Stomach (tissue), 9 donors: ENCODE measurements around the gene MACROD1. TPM values are rescaled to one million over a fixed set of nuclear protein-coding genes. Genes with fewer than 3 reads are reported as not detected.
"Not testable (repeated sequence)": the region's sequence is repeated elsewhere in the genome, so short reads cannot be mapped to it uniquely, and the experiment has no call there.

Experiments
- DNase-seq, 2 donors: peaks; one replicate each; pipeline versions ENCODE4 v3.0.0 to v3.0.0-alpha.2; 2013 to 2019
- H3K27ac ChIP-seq, 5 donors: fragments of 200-600 bp in 4 of 5; sonication (generic) in 4 of 5; one replicate each; pipeline ENCODE4 v1.5.1; 2013 to 2019; ENCODE audit warnings: mild to moderate bottlenecking in 1 of 5, moderate library complexity in 1 of 5
- H3K27me3 ChIP-seq, 3 donors: fragments of 200-600 bp; sonication (generic); one replicate each; pipeline ENCODE4 v1.5.1; 2017 to 2019; ENCODE audit warnings: mixed run types in 1 of 3
- H3K36me3 ChIP-seq, 4 donors: fragments of 200-600 bp; sonication (generic); 1 replicate in 3 of 4; 2 replicates in 1 of 4; pipeline ENCODE4 v1.5.1; 2016 to 2019
- H3K4me1 ChIP-seq, 4 donors: fragments of 200-600 bp; sonication (generic); one replicate each; pipeline ENCODE4 v1.5.1; 2016 to 2019
- H3K4me3 ChIP-seq, 4 donors: fragments of 200-600 bp; sonication (generic) in 3 of 4; one replicate each; pipeline ENCODE4 v1.5.1; 2016 to 2019; ENCODE audit warnings: mild to moderate bottlenecking in 1 of 4
- H3K9me3 ChIP-seq, 4 donors: fragments of 200-600 bp; sonication (generic); one replicate each; pipeline ENCODE4 v1.5.1; 2016 to 2019
- EP300 ChIP-seq: sonication (generic); formaldehyde crosslinking; IDR thresholded peaks from one replicate; pipeline ENCODE4 v1.6.1; 2017; ENCODE audit warnings: antibody characterized with exemption
- POLR2A ChIP-seq, 4 donors: fragments of 450-650 bp; IDR thresholded peaks; one replicate each; pipeline ENCODE4 v1.6.1; 2016; ENCODE audit warnings: antibody characterized with exemption in 4 of 4, control low read depth in 2 of 4, mild to moderate bottlenecking in 1 of 4, moderate library complexity in 1 of 4
- POLR2AphosphoS5 ChIP-seq, 3 donors: sonication (generic); formaldehyde crosslinking; IDR thresholded peaks; one replicate each; pipeline ENCODE4 v1.6.1; 2016; ENCODE audit warnings: antibody characterized with exemption in 3 of 3
- WGBS, 5 donors: extraction: QIAGEN DNeasy Blood & Tissue Kit in 3 of 5; methylation state at CpG; one replicate each; pipeline versions ENCODE4 v1.1.5 to v1.1.7; 2013 to 2018; 5-methylcytosine and 5-hydroxymethylcytosine counted together
- intact Hi-C: fragments of 100-400 bp; cut with DNase I; formaldehyde crosslinking; loops from one replicate; pipeline ENCODE4 v1.15.1; 2023; ENCODE audit warnings: low total_unique reads
- polyA plus RNA-seq, 3 donors: library from polyadenylated mRNA; stranded (reverse); fragments of 200-250 nt; gene quantifications; one replicate each; pipeline ENCODE4 v1.2.3, GENCODE V29; 2013
- total RNA-seq, 5 donors: library from RNA; depleted of rRNA; stranded (reverse); fragments of >200 nt; gene quantifications; one replicate each; pipeline versions ENCODE4 v1.1.0 to v1.2.3, GENCODE V29; 2014 to 2016
- TF ChIP-seq, protein P1 (sequence below), 7 experiments: fragments of 450-650 bp in 4 of 7; fragments of 200-600 bp in 3 of 7; sonication (generic) in 3 of 7; IDR thresholded peaks; one replicate each; pipeline ENCODE4 v1.5.1; 2016 to 2019; ENCODE audit warnings: antibody characterized with exemption in 7 of 7, control low read depth in 2 of 7, mild to moderate bottlenecking in 1 of 7
- donor health status: healthy with polysubstance abuse.
- donor health status: Bipolar disorder and iron deficiency.
- donor health status: healthy.

The MACROD1 gene
- total and polyA plus RNA-seq, 8 donors = 18.0 to 283 (median 47.4) TPM

DNA sequence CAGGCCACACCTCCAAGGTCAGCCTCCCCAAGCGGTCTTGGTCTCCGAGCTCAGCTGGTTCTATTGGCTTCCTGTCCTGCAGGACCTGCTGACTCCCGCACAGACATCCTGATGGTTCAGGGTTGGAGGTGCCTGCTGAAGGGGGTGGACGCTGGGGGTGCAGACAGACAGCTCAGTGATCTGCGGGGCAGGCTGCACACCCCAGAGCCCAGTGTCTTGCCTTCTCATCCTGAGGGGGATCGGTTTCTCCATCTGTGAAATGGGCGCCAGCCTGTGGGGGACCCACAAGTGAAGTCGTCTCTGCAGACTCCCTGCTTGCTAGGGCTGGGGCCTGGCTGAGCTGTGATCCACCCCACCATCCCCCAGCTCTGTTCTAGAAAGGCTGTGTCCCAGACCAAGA, 116.4 kb downstream of the MACROD1 start:
- Histone ChIP-seq H3K4me3 (no peak overlapping the region), H3K27me3 (no peaks in the 10 kb centered on the region), H3K9me3 (no peaks in the 10 kb centered on the region), H3K27ac (no peak overlapping the region), H3K4me1 (peaks cover 0 to 8% (median 0%) of the 10 kb centered on the region in 4 donors), H3K36me3 (no peaks in the 10 kb centered on the region)
- intact Hi-C loops = no loop called here
- no peak for DNase-seq
- TF ChIP-seq, protein P1, sequence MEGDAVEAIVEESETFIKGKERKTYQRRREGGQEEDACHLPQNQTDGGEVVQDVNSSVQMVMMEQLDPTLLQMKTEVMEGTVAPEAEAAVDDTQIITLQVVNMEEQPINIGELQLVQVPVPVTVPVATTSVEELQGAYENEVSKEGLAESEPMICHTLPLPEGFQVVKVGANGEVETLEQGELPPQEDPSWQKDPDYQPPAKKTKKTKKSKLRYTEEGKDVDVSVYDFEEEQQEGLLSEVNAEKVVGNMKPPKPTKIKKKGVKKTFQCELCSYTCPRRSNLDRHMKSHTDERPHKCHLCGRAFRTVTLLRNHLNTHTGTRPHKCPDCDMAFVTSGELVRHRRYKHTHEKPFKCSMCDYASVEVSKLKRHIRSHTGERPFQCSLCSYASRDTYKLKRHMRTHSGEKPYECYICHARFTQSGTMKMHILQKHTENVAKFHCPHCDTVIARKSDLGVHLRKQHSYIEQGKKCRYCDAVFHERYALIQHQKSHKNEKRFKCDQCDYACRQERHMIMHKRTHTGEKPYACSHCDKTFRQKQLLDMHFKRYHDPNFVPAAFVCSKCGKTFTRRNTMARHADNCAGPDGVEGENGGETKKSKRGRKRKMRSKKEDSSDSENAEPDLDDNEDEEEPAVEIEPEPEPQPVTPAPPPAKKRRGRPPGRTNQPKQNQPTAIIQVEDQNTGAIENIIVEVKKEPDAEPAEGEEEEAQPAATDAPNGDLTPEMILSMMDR (IDR thresholded peaks at IDR 0.05) = no peak
- TF ChIP-seq EP300 (no peak), POLR2A (IDR thresholded peaks at IDR 0.05) (no peak), POLR2AphosphoS5 (IDR thresholded peaks at IDR 0.05) (no peak)
- WGBS, 5 donors = 92 to 98% (median 94%) methylated on average over 6 to 8 of the region's 8 CpGs

DNA sequence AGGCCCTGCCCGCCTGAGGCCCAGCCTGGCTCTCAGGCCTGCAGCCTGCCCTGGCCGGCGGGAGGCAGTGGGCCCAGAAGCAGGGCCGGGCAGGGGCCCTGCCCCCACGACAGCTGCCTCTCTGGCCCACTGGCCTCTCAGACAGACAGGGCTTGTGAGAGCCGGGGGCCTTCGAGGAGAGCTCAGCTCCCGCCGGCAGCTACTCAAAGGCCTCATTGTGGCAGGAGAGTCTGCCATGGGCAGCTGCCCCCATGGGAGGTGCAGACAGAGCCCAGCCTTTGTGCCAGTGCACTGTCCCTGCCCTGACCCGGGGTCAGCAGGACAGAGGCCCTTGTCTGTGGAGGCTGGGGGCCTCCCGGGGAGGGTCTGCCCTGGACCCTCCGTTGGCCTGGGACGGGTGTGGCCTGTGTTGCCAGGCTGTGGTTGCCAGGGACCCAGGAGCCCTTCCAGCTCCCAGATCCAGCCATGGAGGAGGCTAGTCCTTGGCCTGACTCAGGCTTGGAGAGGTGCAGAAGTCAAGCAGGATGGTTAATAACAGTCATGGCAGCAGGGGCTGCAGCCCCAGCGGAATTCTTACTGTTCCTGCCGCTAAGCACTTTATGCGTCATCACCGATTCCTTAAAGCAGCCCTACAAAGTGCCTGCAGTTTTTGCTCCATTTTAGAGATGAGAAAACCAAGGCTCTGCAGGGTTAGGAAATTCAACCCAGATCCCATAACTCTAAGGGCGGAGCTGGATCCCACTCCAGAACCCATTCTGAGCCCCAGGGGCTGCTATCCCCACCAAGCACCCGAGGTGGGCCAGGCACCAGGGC, 117.7 kb downstream of the MACROD1 start:
- DNase-seq = peak in 1 of 2 donors; percentile 74
- Histone ChIP-seq H3K4me3 (no peak overlapping the region), H3K9me3 (no peaks in the 10 kb centered on the region), H3K4me1 (peaks cover 0 to 9% (median 0%) of the 10 kb centered on the region in 4 donors), H3K27ac (no peak overlapping the region), H3K27me3 (no peaks in the 10 kb centered on the region), H3K36me3 (no peaks in the 10 kb centered on the region)
- intact Hi-C loops = no loop called here
- TF ChIP-seq POLR2A (IDR thresholded peaks at IDR 0.05) (no peak), POLR2AphosphoS5 (IDR thresholded peaks at IDR 0.05) (no peak), EP300 (no peak)
- TF ChIP-seq, protein P1 (IDR thresholded peaks at IDR 0.05) = no peak
- 82 to 89% (median 84%) methylated on average over 8 to 19 of the region's 19 CpGs for WGBS, 5 donors

DNA sequence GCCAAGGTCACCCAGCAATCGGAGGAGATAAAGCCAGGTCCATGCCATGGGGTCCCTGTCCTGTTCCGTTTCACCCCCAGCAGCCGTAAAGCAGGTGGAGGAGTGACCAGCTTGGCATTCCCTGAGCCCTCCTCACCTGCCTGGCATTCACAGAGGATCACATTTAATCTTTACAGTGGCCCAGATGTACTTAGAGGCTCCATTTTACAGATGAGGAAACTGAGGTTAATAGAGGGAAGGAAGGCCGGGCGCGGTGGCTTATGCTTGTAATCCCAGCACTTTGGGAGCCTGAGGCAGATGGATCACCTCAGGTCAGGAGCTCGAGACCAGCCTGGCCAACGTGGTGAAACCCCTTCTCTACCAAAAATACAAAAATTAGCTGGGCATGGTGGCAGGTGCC, 118.5 kb downstream of the MACROD1 start:
- H3K27me3 ChIP-seq, intact Hi-C loops, H3K4me3 ChIP-seq, H3K9me3 ChIP-seq, H3K36me3 ChIP-seq, H3K4me1 ChIP-seq, DNase-seq, H3K27ac ChIP-seq: not testable (repeated sequence)
- 89 to 97% (median 93%) methylated on average over 6 to 8 of the region's 8 CpGs for WGBS, 5 donors

DNA sequence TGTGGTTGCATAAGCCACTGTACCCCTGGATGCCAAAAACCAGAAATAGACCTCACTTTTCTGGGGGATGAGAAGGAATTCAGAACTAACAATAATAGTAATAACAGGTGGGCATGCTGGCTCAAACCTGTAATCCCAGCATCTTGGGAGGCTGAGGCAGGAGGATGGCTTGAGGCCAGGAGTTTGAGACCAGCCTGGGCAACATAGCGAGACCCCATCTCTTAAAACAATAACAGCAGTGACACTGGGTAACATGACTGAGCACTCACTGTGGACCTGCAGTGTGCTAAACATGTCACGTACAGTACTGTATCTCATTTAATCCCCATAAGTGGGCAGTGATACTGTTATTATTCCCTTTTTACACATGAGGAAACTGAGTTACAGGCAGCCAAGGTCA, 120.2 kb downstream of the MACROD1 start:
- peak overlapping the region in 1 of 5 donors; percentile 56 for H3K27ac ChIP-seq
- no peak for TF ChIP-seq POLR2AphosphoS5 (IDR thresholded peaks at IDR 0.05)
- no peak for TF ChIP-seq EP300
- TF ChIP-seq, protein P1 (IDR thresholded peaks at IDR 0.05) = no peak
- no peak for TF ChIP-seq POLR2A (IDR thresholded peaks at IDR 0.05)
- WGBS, 5 donors = 90 to 97% (median 95%) methylated on average over 2 of the region's 2 CpGs

More for the DNA sequence above, 120.2 kb downstream of the MACROD1 start:
- H3K36me3 ChIP-seq = no peaks in the 10 kb centered on the region
- no peak overlapping the region for H3K4me3 ChIP-seq
- no peaks in the 10 kb centered on the region for H3K9me3 ChIP-seq
- intact Hi-C loops = no loop called here
- H3K27me3 ChIP-seq = peaks cover 0 to under 1% (median 0%) of the 10 kb centered on the region in 3 donors
- peaks cover 0 to 9% (median 0%) of the 10 kb centered on the region in 4 donors for H3K4me1 ChIP-seq
- DNase-seq = no peak
